Lower lobe of right lung (tissue), 2 donors: Measurements from ENCODE around the gene NKX2-8. TPM values are rescaled to one million over a fixed set of nuclear protein-coding genes. Genes with fewer than 3 reads are reported as not detected.
A peak's percentile ranks its signal among the peaks of the same experiment; 100 is the strongest.

Experiments used
- ATAC-seq, 2 donors: fragments of 200-7000 bp; cut with Tn5 transposase; one replicate each; pipeline ENCODE4 v1.9.1; 2020 to 2022; ENCODE audit warnings: mild to moderate bottlenecking in 2 of 2, moderate library complexity in 2 of 2
- DNase-seq: peaks from one replicate; pipeline ENCODE4 v3.0.0-alpha.2; 2020
- H3K27ac ChIP-seq: fragments of 200-600 bp; one replicate; pipeline ENCODE4 v1.8.0; 2022
- H3K27me3 ChIP-seq: fragments of 200-600 bp; one replicate; pipeline ENCODE4 v1.8.0; 2022; ENCODE audit warnings: low read depth
- H3K36me3 ChIP-seq: fragments of 200-600 bp; one replicate; pipeline ENCODE4 v1.8.0; 2022; ENCODE audit warnings: mild to moderate bottlenecking
- H3K4me1 ChIP-seq: fragments of 200-600 bp; one replicate; pipeline ENCODE4 v1.8.0; 2022
- H3K4me3 ChIP-seq: fragments of 200-600 bp; one replicate; pipeline ENCODE4 v1.8.0; 2022; ENCODE audit warnings: mild to moderate bottlenecking
- H3K9me3 ChIP-seq: fragments of 200-600 bp; one replicate; pipeline ENCODE4 v1.8.0; 2022
- intact Hi-C: fragments of 100-400 bp; cut with DNase I; formaldehyde crosslinking; loops from one replicate; pipeline ENCODE4 v1.11.0; 2022
- total RNA-seq: library from RNA; stranded (reverse); fragmentation: NEBNext Ultra II Directional; extraction: Animal tissue kit (Norgen Biotek cat#: 25700); gene quantifications from one replicate; pipeline ENCODE4 v1.2.1, GENCODE V29; 2021
- TF ChIP-seq, protein P1 (sequence below): fragments of 200-600 bp; IDR thresholded peaks from one replicate; pipeline ENCODE4 v1.8.0; 2022; ENCODE audit warnings: antibody characterized with exemption, mild to moderate bottlenecking
- donor health status: DM: no; HTN: yes; CAD: no; lungs with severe emphysema.

NKX2-8 gene
- total RNA-seq, 1 donor from 2014 or later: 1.2 TPM

GRCh38 chr14:36585100-36585499 is 2.7 kb upstream of the NKX2-8 start:
- H3K36me3 ChIP-seq: no peaks in the 10 kb centered on the region
- H3K4me3 ChIP-seq: no peak overlapping the region
- H3K27me3 ChIP-seq: peaks cover 66% of the 10 kb centered on the region
- ATAC-seq (peak; percentile 76 to 78), DNase-seq (no peak)
- H3K9me3 ChIP-seq: no peaks in the 10 kb centered on the region
- no peak overlapping the region for H3K27ac ChIP-seq
- intact Hi-C loops: no loop called here
- H3K4me1 ChIP-seq: peaks cover 30% of the 10 kb centered on the region
- TF ChIP-seq, protein P1, sequence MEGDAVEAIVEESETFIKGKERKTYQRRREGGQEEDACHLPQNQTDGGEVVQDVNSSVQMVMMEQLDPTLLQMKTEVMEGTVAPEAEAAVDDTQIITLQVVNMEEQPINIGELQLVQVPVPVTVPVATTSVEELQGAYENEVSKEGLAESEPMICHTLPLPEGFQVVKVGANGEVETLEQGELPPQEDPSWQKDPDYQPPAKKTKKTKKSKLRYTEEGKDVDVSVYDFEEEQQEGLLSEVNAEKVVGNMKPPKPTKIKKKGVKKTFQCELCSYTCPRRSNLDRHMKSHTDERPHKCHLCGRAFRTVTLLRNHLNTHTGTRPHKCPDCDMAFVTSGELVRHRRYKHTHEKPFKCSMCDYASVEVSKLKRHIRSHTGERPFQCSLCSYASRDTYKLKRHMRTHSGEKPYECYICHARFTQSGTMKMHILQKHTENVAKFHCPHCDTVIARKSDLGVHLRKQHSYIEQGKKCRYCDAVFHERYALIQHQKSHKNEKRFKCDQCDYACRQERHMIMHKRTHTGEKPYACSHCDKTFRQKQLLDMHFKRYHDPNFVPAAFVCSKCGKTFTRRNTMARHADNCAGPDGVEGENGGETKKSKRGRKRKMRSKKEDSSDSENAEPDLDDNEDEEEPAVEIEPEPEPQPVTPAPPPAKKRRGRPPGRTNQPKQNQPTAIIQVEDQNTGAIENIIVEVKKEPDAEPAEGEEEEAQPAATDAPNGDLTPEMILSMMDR: no peak

GRCh38 chr14:36583893-36584811 is 1.7 kb upstream of the NKX2-8 start:
- Histone ChIP-seq H3K9me3 (no peaks in the 10 kb centered on the region), H3K27ac (no peak overlapping the region), H3K4me3 (no peak overlapping the region), H3K36me3 (no peaks in the 10 kb centered on the region), H3K4me1 (peaks cover 30% of the 10 kb centered on the region), H3K27me3 (peaks cover 75% of the 10 kb centered on the region)
- TF ChIP-seq, protein P1: no peak
- ATAC-seq: no peak
- intact Hi-C loops: no loop called here
- no peak for DNase-seq

DNA sequence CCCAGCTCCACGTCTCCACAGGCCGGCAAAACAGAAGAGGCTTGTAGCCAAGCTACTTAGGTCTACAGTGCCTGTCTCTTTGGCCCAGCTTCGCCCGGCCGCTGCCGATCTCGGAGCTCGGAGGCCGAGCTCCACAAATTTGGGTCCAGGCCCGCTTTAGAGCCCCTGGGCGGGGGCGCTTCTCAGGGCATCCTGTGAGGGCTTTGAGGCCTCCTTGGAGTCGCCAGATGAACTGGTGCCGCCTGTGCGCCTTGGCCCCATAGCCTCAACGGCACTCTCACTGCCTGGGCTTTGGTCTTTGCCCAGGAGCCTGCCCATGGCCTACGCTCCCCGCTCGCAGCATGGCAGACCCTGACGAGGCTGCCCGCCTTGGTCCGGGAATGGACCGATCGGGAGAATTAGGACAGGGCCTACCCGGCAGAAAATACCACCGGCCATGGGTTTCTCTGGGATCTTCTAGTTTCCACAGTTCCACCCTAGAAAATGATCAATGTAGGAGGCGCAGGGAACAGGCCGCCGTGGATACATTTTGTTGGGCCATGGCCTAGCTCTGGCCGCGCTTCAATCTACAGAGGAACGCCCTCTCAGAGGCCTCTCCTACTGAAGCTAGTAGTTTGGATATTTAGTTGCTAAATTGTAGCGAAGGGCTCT is 953 bp upstream of the NKX2-8 start:
- intact Hi-C loops: no loop called here
- peaks cover 30% of the 10 kb centered on the region for H3K4me1 ChIP-seq
- no peaks in the 10 kb centered on the region for H3K9me3 ChIP-seq
- no peak overlapping the region for H3K27ac ChIP-seq
- no peak for DNase-seq
- no peaks in the 10 kb centered on the region for H3K36me3 ChIP-seq
- TF ChIP-seq, protein P1: no peak
- peaks cover 75% of the 10 kb centered on the region for H3K27me3 ChIP-seq
- no peak overlapping the region for H3K4me3 ChIP-seq
- ATAC-seq: no peak

DNA sequence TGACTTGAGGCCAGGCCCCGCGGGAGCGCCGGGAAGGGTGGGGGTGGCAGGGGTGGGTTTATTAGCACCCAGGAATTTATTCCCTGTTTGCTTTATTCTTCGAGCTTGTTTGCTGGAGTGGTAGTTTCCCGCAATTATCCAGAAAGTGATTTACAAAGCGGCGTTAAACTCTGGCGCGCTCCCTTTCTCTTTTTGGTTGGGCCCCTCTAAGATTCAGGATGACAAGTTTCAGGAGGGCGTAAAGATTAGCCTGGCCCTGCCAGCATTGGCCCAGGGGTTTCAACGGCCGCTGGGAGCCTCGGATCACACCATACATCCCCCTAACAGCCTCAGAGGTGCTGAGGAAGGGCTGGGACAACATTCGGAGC is 444 bp upstream of the NKX2-8 start:
- no peak for ATAC-seq
- no peak overlapping the region for H3K27ac ChIP-seq
- H3K27me3 ChIP-seq: peaks cover 71% of the 10 kb centered on the region
- no peaks in the 10 kb centered on the region for H3K36me3 ChIP-seq
- intact Hi-C loops: no loop called here
- TF ChIP-seq, protein P1: no peak
- H3K4me1 ChIP-seq: peaks cover 30% of the 10 kb centered on the region
- H3K4me3 ChIP-seq: peak overlapping the region; percentile 56
- DNase-seq: no peak
- H3K9me3 ChIP-seq: no peaks in the 10 kb centered on the region

- no peak overlapping the region for H3K27ac ChIP-seq
- TF ChIP-seq, protein P1: no peak
- ATAC-seq (peak; percentile 37 to 56), DNase-seq (peak; percentile 67)
- intact Hi-C loops: no loop called here
- no peaks in the 10 kb centered on the region for H3K9me3 ChIP-seq
- H3K36me3 ChIP-seq: no peaks in the 10 kb centered on the region
- peaks cover 30% of the 10 kb centered on the region for H3K4me1 ChIP-seq
- H3K4me3 ChIP-seq: peak overlapping the region; percentile 56
- H3K27me3 ChIP-seq: peaks cover 65% of the 10 kb centered on the region
These were observed 1.3 kb downstream of the NKX2-8 start for GRCh38 chr14:36580856-36581831.
